Frontal cortex (tissue), 4 donors: ENCODE data around the gene TMED4. TPM values are rescaled to one million over a fixed set of nuclear protein-coding genes. Genes with fewer than 3 reads are reported as not detected.
A peak's percentile ranks its signal among the peaks of the same experiment; 100 is the strongest.
"Not testable (repeated sequence)": the region's sequence is repeated elsewhere in the genome, so short reads cannot be mapped to it uniquely, and the experiment has no call there.

Source experiments
- DNase-seq, 2 donors: peaks; one replicate each; pipeline ENCODE4 v3.0.0; 2012; ENCODE audit warnings: low spot score in 2 of 2
- FAIRE-seq: peaks from 2 replicates; lab custom pipeline; 2012; peaks lifted over from hg19 to GRCh38; lab: Jason Lieb, UNC
- total RNA-seq: library from RNA; depleted of rRNA; stranded (reverse); fragments of >200 nt; gene quantifications from one replicate; pipeline ENCODE4 v1.2.3, GENCODE V29; 2014
- donor health status: control.
- donor health status: control.
- donor health status: control.

TMED4 gene
- total RNA-seq, 1 donor from 2014 or later = 73.4 TPM

DNA sequence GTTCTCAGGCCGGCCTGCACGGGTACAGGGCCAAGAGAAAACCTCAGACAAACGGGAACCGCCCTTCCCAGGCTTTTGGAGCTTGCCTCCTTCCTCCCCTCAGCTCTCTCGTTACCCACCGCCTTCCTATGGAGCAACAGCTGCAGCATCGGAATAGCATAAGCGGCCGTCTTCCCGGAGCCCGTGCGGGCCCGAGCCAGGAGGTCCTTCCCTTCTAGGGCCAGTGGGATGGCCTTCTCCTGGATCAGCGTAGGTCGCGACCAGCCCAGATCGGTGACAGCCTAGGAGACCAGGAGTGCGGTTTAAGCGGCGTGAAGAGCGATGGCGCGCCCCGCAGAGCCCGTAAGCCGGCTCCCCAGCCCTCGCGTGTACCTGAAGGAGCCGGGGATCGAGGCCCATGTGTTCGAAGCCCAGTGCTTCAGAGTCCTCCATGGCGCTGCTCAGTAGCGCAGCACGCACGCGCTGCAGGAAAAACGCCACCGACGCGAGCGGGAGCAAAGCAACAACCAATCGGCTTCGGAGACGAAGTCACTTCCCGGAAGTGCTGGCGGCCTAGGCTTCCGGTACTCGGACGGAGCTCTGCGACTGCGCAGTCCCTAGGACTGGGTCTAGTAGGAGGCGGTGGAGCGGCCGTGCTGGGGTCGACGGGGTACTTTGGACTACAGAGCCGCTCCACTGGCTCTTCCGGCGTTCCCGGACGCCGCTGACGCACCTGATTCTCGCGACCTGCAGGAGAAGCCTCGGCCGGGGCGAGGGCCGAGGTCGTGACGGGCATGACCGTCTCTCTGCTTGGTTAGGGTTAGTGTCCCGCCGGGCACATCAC is 8.4 kb downstream of the TMED4 start, which contains the start of gene DDX56:
Gene DDX56 (minus strand): TSS at position 445 of the 823 bp plus-strand sequence. CDS start 13 bp downstream, at position 432.
- DNase-seq = peak; percentile 79 to 93
- FAIRE-seq = no peak

GRCh38 chr7:44572771-44573170 is 9.3 kb downstream of the TMED4 start:
- FAIRE-seq = no peak
- no peak for DNase-seq

GRCh38 chr7:44569959-44570358 is 12.1 kb downstream of the TMED4 start:
- DNase-seq = no peak

GRCh38 chr7:44568771-44569560 is 13.1 kb downstream of the TMED4 start:
- FAIRE-seq (no peak), DNase-seq (no peak)

More at GRCh38 chr7:44569959-44570358, 12.1 kb downstream of the TMED4 start:
- FAIRE-seq = no peak

DNA sequence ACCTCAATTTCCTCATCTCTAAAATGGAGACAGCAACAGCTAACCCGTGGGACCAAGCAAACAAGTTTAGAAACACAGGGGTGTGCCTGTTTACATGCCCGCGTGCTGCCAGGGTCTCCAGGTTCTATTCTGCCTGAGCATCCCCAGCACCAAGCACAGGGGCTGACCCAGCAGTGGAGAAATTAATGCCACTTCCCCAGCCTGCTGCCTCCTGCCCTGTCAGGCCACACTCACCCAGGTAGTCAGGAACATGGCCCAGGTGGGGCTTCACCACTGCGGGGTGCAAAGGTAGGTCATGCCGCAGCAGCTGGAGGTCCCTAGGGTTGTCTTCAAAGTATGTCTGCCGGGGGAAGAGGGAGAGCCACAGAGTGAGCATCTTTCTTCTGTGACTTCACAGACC is 14.1 kb downstream of the TMED4 start:
- DNase-seq (no peak), FAIRE-seq (no peak)

DNA sequence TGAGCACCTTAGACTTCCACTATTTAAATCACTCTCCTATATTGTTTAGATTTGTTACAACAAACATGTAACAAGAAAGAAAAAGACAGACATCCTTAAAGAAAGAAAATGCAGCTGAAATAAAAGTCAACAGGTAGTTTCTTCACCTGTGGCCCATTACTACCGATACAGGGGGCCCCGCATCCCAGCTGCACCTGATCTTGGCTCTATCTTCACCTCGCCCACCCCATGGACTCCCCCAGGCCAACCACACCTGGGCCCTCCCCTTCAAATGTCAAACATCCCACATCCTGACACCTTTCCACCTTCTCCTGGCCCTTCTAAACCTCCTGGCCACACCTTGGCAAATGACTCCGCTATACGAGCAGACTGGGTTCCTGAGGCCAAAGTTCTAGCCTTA is 15.4 kb downstream of the TMED4 start:
- FAIRE-seq (no peak), DNase-seq (no peak)

DNA sequence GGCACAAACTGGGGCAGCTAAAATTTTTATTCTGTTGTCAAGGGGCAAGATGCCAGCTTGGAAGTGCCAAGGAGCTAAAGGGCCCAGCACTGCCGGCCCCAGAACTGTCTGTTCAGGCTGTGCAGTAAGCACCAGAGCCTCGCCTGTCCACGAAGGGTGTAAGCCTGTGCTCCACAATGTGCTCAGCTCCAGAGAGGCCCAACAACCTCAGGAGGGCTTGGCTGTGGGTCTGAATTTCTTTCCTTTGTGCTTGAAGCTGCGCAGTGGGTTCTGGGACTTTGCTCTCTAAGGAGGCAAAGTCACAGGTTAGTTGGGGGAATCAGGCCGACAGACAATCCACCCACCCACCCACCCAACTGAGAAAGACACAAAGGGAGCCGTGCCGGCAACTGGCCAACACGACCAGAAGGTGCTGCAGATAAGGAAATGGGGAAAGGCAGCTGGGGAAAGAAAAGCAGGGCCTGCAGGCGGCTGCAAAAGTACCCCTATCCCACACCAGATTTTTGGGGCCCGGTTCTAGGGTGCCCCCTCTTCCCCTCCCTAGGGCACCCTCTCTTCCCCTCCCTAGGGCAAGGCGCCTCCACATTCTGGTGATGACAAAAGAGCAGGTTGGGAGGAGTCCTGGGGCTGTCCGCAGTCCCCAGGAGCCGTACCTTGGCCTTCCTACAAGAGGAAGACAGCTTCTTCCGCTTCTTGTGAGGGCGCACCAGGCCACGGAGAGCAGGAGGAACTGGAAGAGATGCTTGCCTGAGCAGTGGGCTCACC is 16.1 kb downstream of the TMED4 start:
- DNase-seq = no peak
- FAIRE-seq = no peak

DNA sequence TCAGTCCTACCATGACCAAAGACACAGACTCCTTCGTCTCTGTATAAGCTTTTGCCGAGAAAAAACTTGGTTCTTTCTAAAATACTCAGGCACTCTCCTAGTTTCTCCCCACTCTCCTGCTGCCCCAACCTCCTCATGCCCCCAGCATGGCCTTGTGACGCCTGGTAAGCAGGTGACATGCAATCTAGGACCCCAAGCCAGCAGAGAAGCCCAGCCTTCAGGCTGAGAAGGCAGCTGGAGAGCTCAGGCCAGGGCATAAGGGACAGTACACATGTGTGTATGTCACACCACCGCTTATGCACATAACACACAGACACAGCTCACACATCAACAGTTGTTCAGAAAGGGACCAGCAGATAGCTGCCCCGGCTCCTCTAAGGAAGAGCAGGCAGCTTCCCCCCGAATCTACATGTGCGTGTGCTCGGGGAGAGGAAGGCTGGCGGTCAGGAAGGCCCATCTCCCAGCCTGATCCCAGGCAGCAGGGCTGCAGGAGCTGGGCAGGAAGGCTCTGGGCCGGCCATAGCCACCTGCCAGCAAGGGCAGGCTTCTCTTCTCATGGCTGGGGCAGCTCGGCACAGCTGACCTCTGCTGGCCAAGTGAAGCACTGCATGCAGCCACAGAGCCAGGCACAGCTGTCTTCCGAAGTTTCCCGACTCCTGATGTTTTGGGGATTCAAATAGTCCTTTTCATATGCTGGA is 16.8 kb downstream of the TMED4 start:
- FAIRE-seq (no peak), DNase-seq (peak in 1 of 2 donors; percentile 71)

- no peak for DNase-seq
- no peak for FAIRE-seq
These were observed 17.4 kb downstream of the TMED4 start for GRCh38 chr7:44564606-44565005.

- DNase-seq = no peak
- FAIRE-seq = no peak
These were observed 18.8 kb downstream of the TMED4 start for GRCh38 chr7:44563171-44563679.

- DNase-seq, FAIRE-seq: not testable (repeated sequence)
These were observed 19.4 kb downstream of the TMED4 start for GRCh38 chr7:44562622-44562962.

- FAIRE-seq = no peak
- no peak for DNase-seq
These were observed 19.9 kb downstream of the TMED4 start for GRCh38 chr7:44561962-44562621.

DNA sequence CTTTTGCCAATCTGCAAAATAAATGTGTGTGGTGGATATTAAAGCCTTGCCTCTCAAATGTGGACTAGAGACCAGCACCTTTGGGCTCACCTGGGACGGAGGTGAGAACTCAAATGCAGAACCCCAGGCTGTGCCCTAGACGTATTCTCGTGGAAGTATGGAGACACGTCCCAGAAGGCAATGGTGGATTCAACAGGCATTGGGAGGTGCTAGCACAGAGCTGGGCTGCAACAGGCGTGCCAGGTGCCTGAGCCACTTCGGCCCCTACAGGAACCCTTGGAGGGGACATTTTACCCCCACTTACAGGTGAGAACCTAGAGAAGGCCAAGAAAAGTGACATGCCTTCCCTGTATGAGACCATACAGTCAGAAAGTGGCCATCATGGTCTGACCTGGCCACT is 20.6 kb downstream of the TMED4 start:
- DNase-seq (no peak), FAIRE-seq (no peak)

- DNase-seq = no peak
- no peak for FAIRE-seq
These were observed 22.5 kb downstream of the TMED4 start for GRCh38 chr7:44559485-44559884.

DNA sequence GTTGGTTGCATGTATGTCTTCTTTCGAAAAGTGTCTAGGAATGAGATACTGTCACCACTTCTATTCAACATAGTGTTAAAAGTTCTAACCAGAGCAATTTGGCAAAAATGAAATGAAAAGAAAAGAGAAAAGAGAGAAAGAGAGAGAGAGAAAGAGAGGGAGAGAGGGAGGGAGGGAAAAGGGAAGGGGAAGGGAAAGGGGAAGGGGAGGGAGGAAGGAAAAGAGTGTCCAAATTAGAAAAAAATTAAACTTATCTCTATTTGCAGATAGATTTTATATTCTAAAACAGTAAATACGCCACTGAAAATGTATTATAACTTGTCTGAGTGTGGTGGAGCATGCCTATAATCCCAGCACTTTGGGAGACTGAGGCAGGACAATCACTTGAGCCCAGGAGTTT is 24.5 kb downstream of the TMED4 start:
- FAIRE-seq (no peak), DNase-seq (no peak)

DNA sequence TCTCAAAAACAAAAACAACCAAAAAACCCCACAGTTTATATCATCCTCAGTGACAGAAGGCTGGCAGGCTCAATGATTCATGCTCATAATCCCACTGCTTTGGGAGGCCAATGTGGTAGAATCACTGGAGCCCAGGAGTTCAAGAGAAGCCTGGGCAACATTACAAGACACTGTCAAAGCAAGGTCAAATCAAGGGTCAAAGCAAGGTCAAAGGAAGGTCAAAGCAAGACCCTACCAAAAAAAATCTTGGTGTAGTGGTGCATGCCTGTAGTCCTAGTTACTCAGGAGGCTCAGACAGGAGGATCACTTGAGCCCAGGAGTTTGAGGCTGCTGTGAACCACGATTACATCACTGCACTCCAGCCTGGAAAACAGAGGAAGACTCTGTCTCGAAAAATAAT is 26.7 kb downstream of the TMED4 start:
- no peak for FAIRE-seq
- no peak for DNase-seq

DNA sequence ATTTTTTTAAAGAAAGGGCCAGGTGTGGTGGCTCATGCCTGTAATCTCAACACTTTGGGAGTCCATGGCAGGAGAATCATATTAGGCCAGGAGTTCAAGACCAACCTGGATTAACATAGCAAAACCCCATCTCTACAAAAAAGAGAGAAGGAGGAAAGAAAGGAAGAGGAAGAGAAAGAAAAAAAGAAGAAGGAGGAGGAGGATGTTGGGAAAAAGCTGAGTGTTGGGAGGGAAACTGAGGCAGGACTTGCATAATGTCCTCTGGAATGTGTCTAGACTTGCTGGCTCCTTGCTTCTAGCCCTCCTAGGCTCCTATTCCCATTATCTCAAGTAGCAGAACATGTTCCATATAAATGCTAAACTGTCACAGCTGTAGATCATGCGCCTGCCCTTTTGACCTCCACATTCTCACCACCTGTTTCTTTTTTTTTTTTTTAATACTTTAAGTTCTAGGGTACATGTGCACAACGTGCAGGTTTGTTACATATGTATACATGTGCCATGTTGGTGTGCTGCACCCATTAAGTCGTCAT is 29.5 kb downstream of the TMED4 start:
- not testable (repeated sequence) for DNase-seq, FAIRE-seq

DNA sequence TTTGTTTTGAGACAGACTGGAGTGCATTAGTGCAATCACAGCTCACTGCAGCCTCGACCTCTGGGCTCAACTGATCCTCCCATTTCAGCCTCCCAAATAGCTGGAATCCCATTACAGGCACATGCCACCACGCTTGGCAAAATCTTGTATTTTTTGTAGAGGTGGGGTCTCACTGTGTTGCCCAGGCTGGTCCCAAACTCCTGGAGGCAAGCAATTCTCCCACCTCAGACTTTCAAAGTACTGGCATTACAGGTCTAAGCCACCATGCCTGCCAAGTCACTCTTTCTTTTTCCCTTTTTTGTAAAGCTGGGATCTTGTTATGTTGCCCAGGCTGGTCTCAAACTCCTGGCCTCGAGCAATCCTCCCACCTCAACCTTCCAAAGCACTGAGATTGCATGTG is 32.6 kb downstream of the TMED4 start:
- DNase-seq (no peak), FAIRE-seq (no peak)

GRCh38 chr7:44548893-44549292 is 33.1 kb downstream of the TMED4 start:
- no peak for FAIRE-seq
- DNase-seq = no peak
